ENCODE results near the gene TMEM187. TPM values are rescaled to one million over a fixed set of nuclear protein-coding genes. Genes with fewer than 3 reads are reported as not detected.

TMEM187 gene
- total RNA-seq, 1 donor from 2014 or later, result 11.6 TPM

Other genes with a start within 250 kb of the TMEM187 start
- gene BCAP31, start 248.4 kb upstream of the TMEM187 start, total RNA-seq, result 108 TPM
- 13.4 TPM for gene ABCD1, start 247.9 kb upstream of the TMEM187 start, total RNA-seq
- gene PLXNB3, start 208.5 kb upstream of the TMEM187 start, total RNA-seq, result 1.4 TPM
- gene SRPK3, start 191.7 kb upstream of the TMEM187 start, total RNA-seq, result not detected
- 25.4 TPM for gene IDH3G, start 178.4 kb upstream of the TMEM187 start, total RNA-seq
- gene SSR4, start 178.1 kb upstream of the TMEM187 start, total RNA-seq, result 211 TPM
- 0.91 TPM for gene PDZD4, start 142.2 kb upstream of the TMEM187 start, total RNA-seq
- gene L1CAM, start 86.6 kb upstream of the TMEM187 start, total RNA-seq, result 0.88 TPM
- not detected for gene AVPR2, start 68.1 kb upstream of the TMEM187 start, total RNA-seq
- gene ARHGAP4, start 46.5 kb upstream of the TMEM187 start, total RNA-seq, result 8.1 TPM
- 38.0 TPM for gene NAA10, start 37.7 kb upstream of the TMEM187 start, total RNA-seq
- gene RENBP, start 28.1 kb upstream of the TMEM187 start, total RNA-seq, result 5.5 TPM
- 17.2 TPM for gene HCFC1, start 936 bp upstream of the TMEM187 start, total RNA-seq
- gene IRAK1, start 47.1 kb downstream of the TMEM187 start, total RNA-seq, result 58.4 TPM
- 13.9 TPM for gene MECP2, start 125.0 kb downstream of the TMEM187 start, total RNA-seq
- gene OPN1LW, start 171.5 kb downstream of the TMEM187 start, total RNA-seq, result not detected
- not detected for gene OPN1MW, start 209.8 kb downstream of the TMEM187 start, total RNA-seq
- gene OPN1MW2, start 247.0 kb downstream of the TMEM187 start, total RNA-seq, result not detected

All from left lobe of liver (tissue), 1 donor.